HG03135 (cell line): ENCODE results near the gene SRSF11.
A peak's percentile ranks its signal among the peaks of the same experiment; 100 is the strongest.

Source experiments
- ATAC-seq: cut with Tn5 transposase; IDR thresholded peaks from one replicate; pipeline ENCODE4 v1.9.1; 2021; ENCODE audit warnings: mild to moderate bottlenecking, moderate library complexity; ENCODE audit not compliant: unreplicated experiment

The SRSF11 gene

GRCh38 chr1:70220517-70221237 is 503 bp upstream of the SRSF11 start:
- peak; percentile 8 for ATAC-seq

DNA sequence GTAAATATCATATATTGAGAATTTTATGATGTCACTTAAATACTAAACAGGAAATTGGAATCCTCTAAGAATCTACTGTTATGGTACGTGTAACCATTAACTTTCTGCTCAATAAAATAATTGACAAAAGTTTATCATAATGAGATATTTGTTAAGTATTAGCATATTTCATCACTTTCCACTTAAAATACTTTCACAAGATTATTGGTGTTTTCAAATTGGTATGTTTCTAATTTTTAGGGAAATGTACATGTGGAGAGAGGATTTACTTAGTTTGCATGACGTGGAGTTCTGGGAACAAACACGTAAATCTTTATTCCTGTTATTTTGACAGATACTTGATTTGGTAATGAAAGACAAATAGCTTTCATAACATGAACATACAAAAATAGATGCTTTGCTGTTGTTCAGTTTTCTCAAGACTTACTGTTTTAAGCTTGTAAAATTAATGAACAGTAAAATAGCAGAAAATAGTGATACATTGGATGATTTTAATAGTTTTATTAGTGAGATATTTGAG is 1.6 kb downstream of the SRSF11 start:
- no peak for ATAC-seq

DNA sequence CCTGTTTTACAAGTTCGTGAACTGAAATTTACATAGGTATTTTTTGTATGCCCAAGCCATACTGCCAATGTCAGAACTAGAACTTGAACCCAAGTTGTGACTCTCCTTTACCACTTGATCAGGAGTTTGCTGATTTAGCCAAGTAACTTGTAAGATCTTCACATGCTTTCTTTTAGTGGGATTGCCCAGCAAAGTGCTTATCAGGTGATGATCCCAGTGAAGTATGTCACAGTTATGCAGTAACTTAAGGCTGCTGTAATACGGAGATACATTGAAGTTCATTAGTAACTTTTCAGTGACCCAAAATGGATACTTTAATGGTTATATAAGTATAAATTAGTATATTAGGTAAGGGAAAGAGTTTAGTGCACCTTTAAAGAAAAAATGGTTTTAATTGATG is 3.8 kb downstream of the SRSF11 start:
- ATAC-seq, result no peak

GRCh38 chr1:70227439-70227838 is 6.3 kb downstream of the SRSF11 start:
- ATAC-seq, result no peak

DNA sequence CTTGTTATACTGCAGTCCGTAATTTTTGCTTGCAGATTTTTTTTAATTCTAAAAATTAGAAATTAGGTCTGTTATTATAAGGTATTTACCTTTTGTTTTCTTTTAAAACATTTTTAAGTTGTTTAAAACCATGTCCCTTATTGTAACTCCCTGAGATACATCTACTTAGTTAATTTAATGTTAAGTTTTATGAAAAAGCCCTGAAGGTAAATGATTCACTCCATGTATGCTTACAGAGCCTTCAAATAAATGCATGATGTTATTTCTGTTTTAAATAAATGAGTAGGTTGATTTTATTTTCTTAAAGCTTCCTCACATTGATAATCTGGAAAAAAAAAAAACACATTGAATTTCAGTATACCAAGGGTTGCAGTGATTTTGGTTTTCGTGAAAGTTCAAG is 7.5 kb downstream of the SRSF11 start:
- no peak for ATAC-seq

DNA sequence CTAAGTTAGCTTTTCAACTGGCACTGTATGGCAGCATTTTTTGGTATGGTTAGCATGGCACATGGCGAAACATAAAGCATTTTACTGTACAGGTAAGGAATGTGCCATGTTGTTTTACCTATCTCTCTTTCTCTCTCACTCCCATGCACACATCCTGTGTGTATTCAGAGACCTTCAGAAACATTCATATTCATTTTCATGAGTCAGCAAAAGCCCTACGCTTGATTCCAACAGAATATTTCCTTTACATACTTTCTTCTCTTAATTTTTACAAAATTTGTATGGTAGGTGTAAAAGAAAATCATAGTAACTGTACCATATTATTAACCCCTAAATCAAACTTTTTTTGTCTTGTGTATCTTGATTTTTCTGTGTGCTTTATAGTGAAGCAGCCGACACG is 10.3 kb downstream of the SRSF11 start:
- no peak for ATAC-seq

DNA sequence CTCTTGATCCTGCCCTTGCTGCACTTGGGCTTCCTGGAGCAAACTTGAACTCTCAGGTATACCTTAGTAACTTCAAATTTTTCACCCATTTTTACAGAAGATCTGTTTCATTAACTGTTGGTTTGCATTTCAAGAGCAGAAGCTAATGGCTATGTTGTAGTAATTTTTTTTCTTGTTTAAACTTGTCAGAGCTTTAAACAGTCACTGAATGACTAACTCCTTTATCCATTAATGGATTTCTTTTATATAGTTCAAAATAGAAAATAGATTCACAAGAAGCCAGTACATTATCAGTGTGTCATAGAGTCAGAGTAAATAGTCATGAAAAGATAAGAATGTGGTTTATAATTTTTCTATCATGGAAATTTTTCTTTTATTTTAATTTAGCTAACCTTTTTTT is 13.6 kb downstream of the SRSF11 start:
- no peak for ATAC-seq

DNA sequence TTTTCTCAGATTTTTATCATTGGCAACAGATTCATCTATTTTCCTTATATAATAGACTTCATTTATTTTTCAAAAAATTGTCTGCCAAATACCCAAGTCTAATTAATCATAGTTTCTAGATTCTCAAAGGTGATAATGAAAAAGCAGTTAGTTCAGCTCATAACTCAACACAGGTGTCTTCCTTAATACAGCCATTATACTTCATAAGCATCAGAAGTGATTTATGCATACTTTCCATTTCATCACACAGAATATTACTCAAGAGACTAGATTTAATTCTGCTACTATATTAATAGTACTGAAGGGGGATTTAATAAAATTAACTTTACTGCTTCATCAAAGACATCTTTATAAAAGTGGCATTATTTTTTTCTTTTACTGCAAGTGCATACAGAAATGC is 18.8 kb downstream of the SRSF11 start:
- ATAC-seq, result no peak

GRCh38 chr1:70247122-70247521 is 25.9 kb downstream of the SRSF11 start:
- ATAC-seq, result no peak

DNA sequence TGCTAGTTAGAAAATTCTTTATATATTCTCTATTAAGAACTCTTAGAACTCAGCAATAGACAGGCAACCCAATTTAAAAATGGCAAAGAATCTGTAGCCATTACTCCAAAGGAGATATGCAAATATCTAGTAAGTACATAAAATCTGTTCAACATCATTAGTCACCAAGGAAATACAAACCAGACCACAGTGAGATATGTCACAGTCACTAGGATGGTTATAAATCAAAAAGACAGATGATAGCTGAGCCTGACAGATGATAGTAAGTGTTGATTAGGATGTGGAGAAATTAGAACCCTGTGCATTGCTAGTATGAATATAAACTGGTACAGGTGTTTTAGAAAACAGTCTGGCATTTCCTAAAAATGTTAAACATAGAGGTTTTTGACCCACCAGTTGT is 26.6 kb downstream of the SRSF11 start:
- ATAC-seq, result no peak

- ATAC-seq, result no peak
Measured at GRCh38 chr1:70248729-70249128, 27.5 kb downstream of the SRSF11 start.

GRCh38 chr1:70256664-70257063 is 35.5 kb downstream of the SRSF11 start:
- no peak for ATAC-seq

DNA sequence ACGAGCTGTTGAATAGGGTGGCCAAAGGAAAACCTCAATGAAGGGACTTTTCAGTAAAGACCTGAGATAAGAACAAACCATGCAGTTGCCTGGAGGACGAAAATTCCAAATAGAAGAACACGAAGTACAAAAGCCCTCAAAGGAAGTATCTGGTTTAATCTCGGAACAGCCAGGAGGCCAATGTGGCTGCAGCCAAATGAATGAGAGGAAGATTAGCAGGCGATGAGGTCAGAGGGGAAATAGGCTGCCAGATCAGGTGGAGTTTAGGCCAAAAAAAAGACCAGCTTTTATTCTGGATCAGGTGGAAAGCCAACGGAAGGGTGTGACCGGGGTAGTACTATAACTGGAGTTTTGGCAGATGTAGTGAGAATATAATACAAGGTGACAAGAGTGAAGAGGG is 43.7 kb downstream of the SRSF11 start:
- ATAC-seq, result no peak

DNA sequence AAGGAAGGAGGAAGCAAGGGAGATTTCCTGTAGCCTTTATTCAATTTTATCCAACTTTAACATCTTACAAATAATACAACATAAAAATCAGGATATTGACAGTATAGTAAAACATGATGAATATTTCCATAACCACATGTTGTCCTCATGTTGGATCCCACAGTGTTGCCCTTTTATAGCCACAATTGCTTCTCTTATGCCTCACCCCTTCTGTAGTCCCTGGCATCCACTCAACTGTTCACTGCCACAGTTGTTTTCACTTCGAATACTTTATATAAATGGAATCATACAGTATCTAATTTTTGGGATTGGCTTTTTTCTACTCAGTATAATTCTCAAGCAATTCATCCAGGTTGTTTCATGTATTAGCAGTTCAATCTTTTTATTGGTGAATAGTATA is 44.8 kb downstream of the SRSF11 start:
- ATAC-seq, result no peak

DNA sequence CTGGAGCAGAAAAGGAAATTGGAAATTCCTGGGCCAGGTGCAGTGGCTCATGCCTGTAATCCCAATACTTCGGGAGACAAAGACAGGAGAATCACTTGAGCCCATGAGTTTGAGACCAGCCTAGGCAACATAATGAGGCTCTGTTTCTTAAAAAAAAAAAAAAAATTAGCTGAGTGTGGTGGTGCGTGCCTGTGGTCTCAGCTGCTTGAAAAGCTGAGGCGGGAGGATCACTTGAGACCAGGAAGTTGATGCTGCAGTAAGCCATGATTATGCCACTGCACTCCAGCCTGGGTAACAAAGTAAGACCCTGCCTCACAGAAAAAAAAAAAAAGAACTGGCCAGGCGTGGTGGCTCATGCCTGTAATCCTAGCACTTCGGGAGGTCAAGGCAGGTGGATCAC is 56.7 kb downstream of the SRSF11 start:
- peak; percentile 65 for ATAC-seq

GRCh38 chr1:70278710-70279109 is 57.5 kb downstream of the SRSF11 start:
- ATAC-seq, result no peak

GRCh38 chr1:70284366-70284765 is 63.2 kb downstream of the SRSF11 start:
- no peak for ATAC-seq

- no peak for ATAC-seq
Measured at GRCh38 chr1:70286453-70286852, 65.3 kb downstream of the SRSF11 start.

- ATAC-seq, result no peak
Measured at GRCh38 chr1:70288166-70288565, 67.0 kb downstream of the SRSF11 start.

- no peak for ATAC-seq
Measured at GRCh38 chr1:70290218-70290617, 69.0 kb downstream of the SRSF11 start.

GRCh38 chr1:70293186-70293843 is 72.1 kb downstream of the SRSF11 start:
- ATAC-seq, result no peak

DNA sequence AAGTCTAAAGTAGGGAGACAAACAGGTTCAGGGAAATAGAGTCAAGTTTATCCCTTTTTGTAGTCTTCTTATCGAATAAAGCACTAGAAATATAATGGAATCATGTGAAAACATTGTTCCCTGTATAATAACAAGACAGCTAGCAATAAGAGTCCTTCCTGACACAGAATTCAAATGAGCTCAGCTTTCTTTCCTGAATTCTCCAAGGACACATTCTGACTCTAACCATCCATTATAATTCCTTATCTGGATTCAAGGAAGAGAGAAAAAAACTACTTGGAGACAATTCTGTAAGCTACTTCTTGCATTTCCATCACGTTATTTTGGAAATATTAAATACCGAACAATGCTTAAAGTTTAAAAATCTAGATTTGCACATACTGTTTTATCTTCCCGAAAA is 74.6 kb downstream of the SRSF11 start:
- ATAC-seq, result no peak

GRCh38 chr1:70299472-70299871 is 78.3 kb downstream of the SRSF11 start:
- no peak for ATAC-seq
